GM12873 (cell line): Measurements from ENCODE around the gene MLKL.
A peak's percentile ranks its signal among the peaks of the same experiment; 100 is the strongest.

ENCODE experiments used
- TF ChIP-seq, protein P1 (sequence below): IDR thresholded peaks from 2 replicates; pipeline ENCODE4 v1.5.1; 2012; ENCODE audit warnings: low read depth, mild to moderate bottlenecking, moderate library complexity, low read length, control low read depth; ENCODE audit not compliant: insufficient read depth; ENCODE audit errors: missing control alignments

Gene MLKL

GRCh38 chr16:74713876-74714275, 13.2 kb upstream of the MLKL start:
- TF ChIP-seq, protein P1, sequence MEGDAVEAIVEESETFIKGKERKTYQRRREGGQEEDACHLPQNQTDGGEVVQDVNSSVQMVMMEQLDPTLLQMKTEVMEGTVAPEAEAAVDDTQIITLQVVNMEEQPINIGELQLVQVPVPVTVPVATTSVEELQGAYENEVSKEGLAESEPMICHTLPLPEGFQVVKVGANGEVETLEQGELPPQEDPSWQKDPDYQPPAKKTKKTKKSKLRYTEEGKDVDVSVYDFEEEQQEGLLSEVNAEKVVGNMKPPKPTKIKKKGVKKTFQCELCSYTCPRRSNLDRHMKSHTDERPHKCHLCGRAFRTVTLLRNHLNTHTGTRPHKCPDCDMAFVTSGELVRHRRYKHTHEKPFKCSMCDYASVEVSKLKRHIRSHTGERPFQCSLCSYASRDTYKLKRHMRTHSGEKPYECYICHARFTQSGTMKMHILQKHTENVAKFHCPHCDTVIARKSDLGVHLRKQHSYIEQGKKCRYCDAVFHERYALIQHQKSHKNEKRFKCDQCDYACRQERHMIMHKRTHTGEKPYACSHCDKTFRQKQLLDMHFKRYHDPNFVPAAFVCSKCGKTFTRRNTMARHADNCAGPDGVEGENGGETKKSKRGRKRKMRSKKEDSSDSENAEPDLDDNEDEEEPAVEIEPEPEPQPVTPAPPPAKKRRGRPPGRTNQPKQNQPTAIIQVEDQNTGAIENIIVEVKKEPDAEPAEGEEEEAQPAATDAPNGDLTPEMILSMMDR = no peak

GRCh38 chr16:74713325-74713724, 12.7 kb upstream of the MLKL start:
- TF ChIP-seq, protein P1 = no peak

GRCh38 chr16:74711938-74712337, 11.3 kb upstream of the MLKL start:
- TF ChIP-seq, protein P1 = no peak

DNA sequence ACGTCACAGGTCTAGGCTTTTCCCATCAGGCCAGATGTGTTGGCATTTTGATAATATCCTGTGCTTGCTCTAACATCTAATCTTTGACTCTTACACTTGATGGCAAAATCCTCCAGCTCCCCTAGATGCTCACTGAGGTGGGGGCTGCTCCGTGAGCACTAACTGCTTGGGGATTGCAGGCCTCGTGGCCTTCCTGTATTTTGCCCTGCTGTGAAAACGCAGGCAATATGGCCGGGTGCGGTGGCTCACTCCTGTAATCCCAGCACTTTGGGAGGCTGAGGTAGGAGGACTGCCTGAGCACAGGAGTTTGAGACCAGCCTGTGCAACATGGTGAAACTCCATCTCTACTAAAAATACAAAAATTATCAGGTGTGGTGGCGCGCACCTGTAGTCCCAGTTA, 9.7 kb upstream of the MLKL start:
- TF ChIP-seq, protein P1 = no peak

DNA sequence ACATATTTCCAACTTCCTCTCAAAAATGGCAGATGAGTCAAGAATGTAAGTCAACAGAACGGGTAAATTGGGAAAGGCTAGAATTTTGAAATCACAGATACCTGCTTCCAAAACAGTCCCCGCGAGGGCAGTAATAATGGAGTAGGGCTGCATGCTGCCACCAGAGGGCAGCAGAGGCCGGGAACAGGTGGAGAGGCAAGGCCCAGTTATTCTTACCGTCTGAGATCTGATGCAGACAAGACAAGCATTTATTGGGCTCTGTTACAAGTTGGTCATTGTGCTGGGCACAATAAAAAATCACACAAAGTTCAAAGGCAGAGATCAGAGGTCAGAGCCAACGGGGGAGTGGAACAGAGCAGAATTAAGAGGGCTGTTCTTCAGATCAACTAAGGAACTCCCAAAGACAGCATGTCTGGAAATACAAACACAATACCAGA, 8.8 kb upstream of the MLKL start:
- TF ChIP-seq, protein P1 = peak; percentile 96

GRCh38 chr16:74700116-74700437, 585 bp downstream of the MLKL start:
- TF ChIP-seq, protein P1 = no peak

DNA sequence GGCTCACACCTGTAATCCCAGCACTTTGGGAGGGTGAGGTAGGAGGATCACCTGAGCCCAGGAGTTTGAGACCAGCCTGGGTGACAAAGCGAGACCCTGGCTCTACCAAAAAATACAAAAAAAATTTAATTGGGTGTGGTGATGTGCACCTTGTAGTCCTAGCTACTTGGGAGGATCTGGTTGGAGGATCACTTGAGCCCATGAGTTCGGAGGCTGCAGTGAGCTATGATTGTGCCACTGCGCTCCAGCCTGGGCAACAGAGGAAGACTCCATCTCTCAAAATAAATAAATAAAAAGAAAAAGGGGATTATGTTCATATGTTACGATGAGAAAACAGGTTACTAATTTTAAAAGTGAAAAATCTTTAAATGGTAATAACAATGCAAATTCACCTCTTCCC, 996 bp downstream of the MLKL start:
- TF ChIP-seq, protein P1 = no peak
